KMS-11 (cell line): ENCODE results near the gene CMSS1.
A peak's percentile ranks its signal among the peaks of the same experiment; 100 is the strongest.

Experiments
- H2AFZ ChIP-seq: fragments of 200-600 bp; sonication (generic); 2 replicates; pipeline ENCODE4 v1.6.1; 2016; ENCODE audit warnings: antibody characterized with exemption, mixed run types, low read depth
- H3K27ac ChIP-seq: fragments of 200-600 bp; sonication (generic); 2 replicates; pipeline ENCODE4 v1.6.1; 2016; ENCODE audit warnings: mild to moderate bottlenecking, mixed run types
- H3K27me3 ChIP-seq: fragments of 200-600 bp; sonication (generic); 2 replicates; pipeline ENCODE4 v1.6.1; 2017; ENCODE audit warnings: mild to moderate bottlenecking, low read depth, mixed run types, moderate library complexity; ENCODE audit not compliant: insufficient read depth
- H3K36me3 ChIP-seq: fragments of 200-600 bp; sonication (generic); 2 replicates; pipeline ENCODE4 v1.6.1; 2017; ENCODE audit warnings: mild to moderate bottlenecking, mixed run types; ENCODE audit not compliant: insufficient read depth
- H3K4me1 ChIP-seq: fragments of 200-600 bp; sonication (generic); 2 replicates; pipeline ENCODE4 v1.6.1; 2016; ENCODE audit warnings: mild to moderate bottlenecking, low read depth, mixed run types; ENCODE audit not compliant: poor library complexity, severe bottlenecking
- H3K4me2 ChIP-seq: fragments of 200-600 bp; sonication (generic); 2 replicates; pipeline ENCODE4 v1.7.0; 2016; ENCODE audit warnings: mild to moderate bottlenecking, mixed run types
- H3K4me3 ChIP-seq: fragments of 200-600 bp; sonication (generic); IDR thresholded peaks from 2 replicates; pipeline ENCODE4 v1.6.1; 2017; ENCODE audit warnings: low read depth, low read length, mixed read lengths; ENCODE audit not compliant: insufficient read depth
- H3K79me2 ChIP-seq: fragments of 200-600 bp; sonication (generic); 2 replicates; pipeline ENCODE4 v1.6.1; 2016; ENCODE audit warnings: low read depth, mixed run types; ENCODE audit not compliant: insufficient read depth
- H3K9ac ChIP-seq: fragments of 200-600 bp; sonication (generic); 2 replicates; pipeline ENCODE4 v1.6.1; 2016; ENCODE audit warnings: mild to moderate bottlenecking, mixed run types
- H4K20me1 ChIP-seq: fragments of 200-600 bp; sonication (generic); 2 replicates; pipeline ENCODE4 v1.6.1; 2016; ENCODE audit warnings: mild to moderate bottlenecking, mixed run types; ENCODE audit not compliant: insufficient read depth
- TF ChIP-seq, protein P1 (sequence below): fragments of 200-600 bp; sonication (generic); conservative IDR thresholded peaks from 2 replicates; pipeline ENCODE4 v1.6.1; 2017; ENCODE audit warnings: low read depth, mild to moderate bottlenecking, antibody characterized with exemption, low read length, moderate library complexity, mixed read lengths

The CMSS1 gene

DNA sequence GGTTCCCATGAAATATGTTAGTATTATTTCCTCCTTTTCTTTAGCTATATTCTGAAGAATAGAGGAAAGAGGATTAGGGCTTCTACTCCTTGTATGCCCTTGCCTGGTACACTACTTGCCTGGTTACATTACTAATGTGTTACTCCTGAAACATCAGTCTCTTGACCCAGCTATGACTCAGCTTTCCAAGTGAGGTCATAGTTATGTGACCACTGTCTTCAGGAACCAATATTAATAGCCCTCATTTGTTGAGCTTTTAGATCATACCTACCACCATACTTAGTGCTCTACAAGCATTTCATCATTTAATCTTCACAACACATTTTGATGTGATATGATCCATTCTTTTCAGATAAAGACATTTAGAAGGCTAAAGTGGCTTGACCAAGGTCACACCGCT lies 60.3 kb downstream of the CMSS1 start:
- Histone ChIP-seq H3K4me2 (peak overlapping the region; percentile 29; the same call in 1 of the 2 replicates), H3K27ac (no peak overlapping the region), H2AFZ (no peak overlapping the region), H3K79me2 (peaks cover 21% of the 10 kb centered on the region; the same call in 1 of the 2 replicates), H3K36me3 (no peaks in the 10 kb centered on the region), H3K4me1 (peaks cover 52% of the 10 kb centered on the region), H4K20me1 (no peaks in the 10 kb centered on the region), H3K27me3 (no peaks in the 10 kb centered on the region), H3K9ac (no peak overlapping the region), H3K4me3 (no peak overlapping the region)
- TF ChIP-seq, protein P1, sequence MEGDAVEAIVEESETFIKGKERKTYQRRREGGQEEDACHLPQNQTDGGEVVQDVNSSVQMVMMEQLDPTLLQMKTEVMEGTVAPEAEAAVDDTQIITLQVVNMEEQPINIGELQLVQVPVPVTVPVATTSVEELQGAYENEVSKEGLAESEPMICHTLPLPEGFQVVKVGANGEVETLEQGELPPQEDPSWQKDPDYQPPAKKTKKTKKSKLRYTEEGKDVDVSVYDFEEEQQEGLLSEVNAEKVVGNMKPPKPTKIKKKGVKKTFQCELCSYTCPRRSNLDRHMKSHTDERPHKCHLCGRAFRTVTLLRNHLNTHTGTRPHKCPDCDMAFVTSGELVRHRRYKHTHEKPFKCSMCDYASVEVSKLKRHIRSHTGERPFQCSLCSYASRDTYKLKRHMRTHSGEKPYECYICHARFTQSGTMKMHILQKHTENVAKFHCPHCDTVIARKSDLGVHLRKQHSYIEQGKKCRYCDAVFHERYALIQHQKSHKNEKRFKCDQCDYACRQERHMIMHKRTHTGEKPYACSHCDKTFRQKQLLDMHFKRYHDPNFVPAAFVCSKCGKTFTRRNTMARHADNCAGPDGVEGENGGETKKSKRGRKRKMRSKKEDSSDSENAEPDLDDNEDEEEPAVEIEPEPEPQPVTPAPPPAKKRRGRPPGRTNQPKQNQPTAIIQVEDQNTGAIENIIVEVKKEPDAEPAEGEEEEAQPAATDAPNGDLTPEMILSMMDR, result no peak

DNA sequence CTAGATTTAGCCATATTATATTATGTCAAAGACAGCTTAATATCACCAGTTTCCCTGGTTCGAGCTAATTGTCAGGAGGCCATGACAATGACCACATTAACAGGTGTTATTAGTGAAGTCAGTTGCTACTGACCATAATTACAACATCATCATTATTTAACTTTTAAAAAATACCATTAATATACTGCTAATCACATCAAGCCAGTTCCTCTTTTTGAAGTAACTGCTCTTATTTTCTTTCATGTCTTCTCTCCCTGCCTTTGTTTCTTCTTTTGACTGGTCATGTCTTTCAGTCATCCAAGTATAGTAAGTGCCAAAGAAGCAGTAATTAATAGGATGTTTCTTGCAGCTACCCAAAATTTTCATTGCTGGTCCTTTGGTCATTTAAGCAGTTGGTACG lies 61.6 kb downstream of the CMSS1 start:
- Histone ChIP-seq H3K4me1 (peaks cover 39% of the 10 kb centered on the region), H2AFZ (no peak overlapping the region), H4K20me1 (no peaks in the 10 kb centered on the region), H3K4me2 (peak overlapping the region; percentile 15; the same call in 1 of the 2 replicates), H3K27ac (no peak overlapping the region), H3K36me3 (no peaks in the 10 kb centered on the region), H3K79me2 (peaks cover 18% of the 10 kb centered on the region; the same call in 1 of the 2 replicates), H3K27me3 (no peaks in the 10 kb centered on the region), H3K9ac (no peak overlapping the region), H3K4me3 (no peak overlapping the region)
- TF ChIP-seq, protein P1, result no peak

DNA sequence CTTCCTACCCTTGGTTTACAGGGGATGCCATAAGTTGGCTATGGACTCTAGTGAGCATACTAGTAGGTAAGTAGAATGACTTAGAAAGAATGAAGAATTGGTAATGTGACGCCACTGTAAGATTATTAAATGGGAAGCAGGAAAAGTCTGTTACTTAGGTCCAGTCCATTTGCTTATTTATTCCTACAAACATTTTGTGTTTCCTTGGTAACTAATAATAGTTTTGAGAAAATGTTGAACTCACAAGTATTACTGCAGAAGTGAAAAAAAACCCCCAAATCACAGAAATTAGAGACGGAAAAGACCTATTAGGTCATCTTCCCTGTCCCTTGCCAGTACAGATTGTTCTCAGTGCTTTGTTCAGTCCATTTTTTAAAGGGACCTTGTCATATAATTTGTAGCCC lies 63.5 kb downstream of the CMSS1 start:
- peaks cover 24% of the 10 kb centered on the region for H3K4me1 ChIP-seq
- H3K4me3 ChIP-seq, result no peak overlapping the region
- no peak overlapping the region for H3K9ac ChIP-seq
- no peaks in the 10 kb centered on the region for H4K20me1 ChIP-seq
- H3K4me2 ChIP-seq, result no peak overlapping the region
- no peak overlapping the region for H3K27ac ChIP-seq
- TF ChIP-seq, protein P1, result no peak
- no peaks in the 10 kb centered on the region for H3K27me3 ChIP-seq
- H3K79me2 ChIP-seq, result no peaks in the 10 kb centered on the region; the same call in 1 of the 2 replicates
- H3K36me3 ChIP-seq, result no peaks in the 10 kb centered on the region
- no peak overlapping the region for H2AFZ ChIP-seq

DNA sequence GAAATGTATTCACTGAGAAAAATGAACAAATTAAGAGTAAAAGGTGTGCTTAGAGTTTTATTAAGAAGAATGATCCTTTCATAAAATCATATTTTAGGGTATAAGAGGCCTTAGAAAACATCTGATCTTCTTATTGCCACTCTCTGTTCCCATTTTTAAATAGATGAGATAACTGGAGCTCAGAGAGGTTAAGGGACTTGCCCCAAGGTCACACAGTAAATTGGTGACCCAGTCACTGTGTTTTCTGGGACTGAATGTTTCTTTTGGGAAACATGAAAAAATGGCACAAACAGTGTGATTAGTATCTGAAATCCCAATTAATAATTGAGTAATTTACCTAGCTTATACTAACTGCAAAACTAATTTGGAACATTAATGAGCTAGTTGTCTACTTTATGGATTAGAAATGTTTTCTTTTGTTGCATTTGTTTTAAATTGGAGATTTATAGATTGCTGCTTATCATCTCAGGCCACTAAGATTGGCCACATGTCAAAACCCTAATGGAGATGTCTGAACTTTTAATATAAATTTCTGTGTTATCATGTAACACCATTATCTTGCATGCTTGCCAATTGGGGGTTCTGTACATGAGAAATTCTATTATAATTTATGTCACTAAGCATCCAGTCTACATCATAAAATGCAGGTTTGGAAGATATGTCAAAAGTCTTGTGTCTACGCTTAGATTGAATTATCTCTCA lies 64.9 kb downstream of the CMSS1 start:
- TF ChIP-seq, protein P1, result no peak
- no peaks in the 10 kb centered on the region for H4K20me1 ChIP-seq
- H3K4me3 ChIP-seq, result no peak overlapping the region
- H3K27ac ChIP-seq, result no peak overlapping the region
- no peaks in the 10 kb centered on the region; the same call in 1 of the 2 replicates for H3K79me2 ChIP-seq
- H3K36me3 ChIP-seq, result no peaks in the 10 kb centered on the region
- H3K4me2 ChIP-seq, result no peak overlapping the region
- peaks cover 17% of the 10 kb centered on the region for H3K4me1 ChIP-seq
- no peaks in the 10 kb centered on the region for H3K27me3 ChIP-seq
- no peak overlapping the region for H3K9ac ChIP-seq
- H2AFZ ChIP-seq, result no peak overlapping the region
